22Rv1 (cell line): ENCODE data around the gene TOP1.

ENCODE experiments used
- ZFX ChIP-seq: fragments of 450-650 bp; IDR thresholded peaks from 2 replicates; pipeline ENCODE4 v1.6.1; 2017; ENCODE audit warnings: antibody characterized with exemption, borderline replicate concordance
- TF ChIP-seq, protein P1 (sequence below): fragments of 450-650 bp; IDR thresholded peaks from 2 replicates; pipeline ENCODE4 v1.5.1; 2017; ENCODE audit warnings: mild to moderate bottlenecking

DNA sequence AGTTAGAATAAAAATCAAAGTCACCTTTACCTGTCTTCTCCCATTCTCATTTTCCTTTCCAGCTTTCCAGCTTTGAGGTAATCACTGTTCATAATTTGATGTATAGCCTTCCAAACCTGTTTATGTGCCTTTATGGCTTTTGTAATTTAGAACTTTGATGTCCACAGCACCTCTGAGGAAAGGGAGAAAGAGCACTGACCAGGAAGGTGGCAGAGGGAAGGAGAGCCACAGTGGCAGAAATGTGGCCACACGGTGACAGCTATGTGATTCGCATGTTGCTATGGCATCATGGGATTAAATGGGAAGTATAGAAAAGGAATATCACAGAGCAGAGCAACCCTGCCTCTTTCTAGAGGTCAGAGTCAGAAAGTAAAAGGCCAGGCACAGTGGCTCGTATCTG lies 57.0 kb downstream of the TOP1 start:
- TF ChIP-seq, protein P1, sequence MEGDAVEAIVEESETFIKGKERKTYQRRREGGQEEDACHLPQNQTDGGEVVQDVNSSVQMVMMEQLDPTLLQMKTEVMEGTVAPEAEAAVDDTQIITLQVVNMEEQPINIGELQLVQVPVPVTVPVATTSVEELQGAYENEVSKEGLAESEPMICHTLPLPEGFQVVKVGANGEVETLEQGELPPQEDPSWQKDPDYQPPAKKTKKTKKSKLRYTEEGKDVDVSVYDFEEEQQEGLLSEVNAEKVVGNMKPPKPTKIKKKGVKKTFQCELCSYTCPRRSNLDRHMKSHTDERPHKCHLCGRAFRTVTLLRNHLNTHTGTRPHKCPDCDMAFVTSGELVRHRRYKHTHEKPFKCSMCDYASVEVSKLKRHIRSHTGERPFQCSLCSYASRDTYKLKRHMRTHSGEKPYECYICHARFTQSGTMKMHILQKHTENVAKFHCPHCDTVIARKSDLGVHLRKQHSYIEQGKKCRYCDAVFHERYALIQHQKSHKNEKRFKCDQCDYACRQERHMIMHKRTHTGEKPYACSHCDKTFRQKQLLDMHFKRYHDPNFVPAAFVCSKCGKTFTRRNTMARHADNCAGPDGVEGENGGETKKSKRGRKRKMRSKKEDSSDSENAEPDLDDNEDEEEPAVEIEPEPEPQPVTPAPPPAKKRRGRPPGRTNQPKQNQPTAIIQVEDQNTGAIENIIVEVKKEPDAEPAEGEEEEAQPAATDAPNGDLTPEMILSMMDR = no peak
- no peak for TF ChIP-seq ZFX
